HL-60 (cell line): ENCODE measurements around the gene COL5A2.

Experiments used
- GABPA ChIP-seq: IDR thresholded peaks from 2 replicates; pipeline ENCODE4 v1.6.1; 2012; ENCODE audit warnings: low read depth
- SPI1 ChIP-seq: IDR thresholded peaks from 2 replicates; pipeline ENCODE4 v1.6.1; 2012; ENCODE audit warnings: low read depth, mild to moderate bottlenecking, borderline replicate concordance
- TF ChIP-seq, protein P1 (sequence below): IDR thresholded peaks from one replicate; pipeline ENCODE4 v1.5.1; 2011; ENCODE audit warnings: low read length, control low read depth, inconsistent platforms; ENCODE audit not compliant: insufficient read depth
- TF ChIP-seq, protein P2 (sequence below): IDR thresholded peaks from 2 replicates; pipeline ENCODE4 v1.6.1; 2012; ENCODE audit warnings: low read depth; ENCODE audit not compliant: insufficient replicate concordance

DNA sequence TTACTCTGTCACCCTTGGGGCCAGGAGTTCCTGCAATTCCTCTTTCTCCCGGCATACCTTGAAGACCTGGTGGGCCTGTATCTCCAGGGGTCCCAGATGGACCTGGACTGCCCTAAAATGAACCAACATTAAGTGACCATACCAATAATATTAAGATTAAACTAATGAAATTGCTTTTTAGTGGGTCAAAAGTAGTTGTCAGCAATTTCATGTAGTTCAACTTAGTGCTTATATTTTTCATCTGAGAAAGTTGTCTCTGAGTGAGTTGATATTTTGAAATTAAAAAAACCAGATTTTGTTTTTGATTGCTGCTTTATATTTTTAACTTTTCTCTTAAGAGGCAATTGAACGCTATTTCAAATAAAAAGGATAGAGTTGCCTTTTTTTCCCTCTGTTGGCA, 122.2 kb downstream of the COL5A2 start:
- TF ChIP-seq, protein P1, sequence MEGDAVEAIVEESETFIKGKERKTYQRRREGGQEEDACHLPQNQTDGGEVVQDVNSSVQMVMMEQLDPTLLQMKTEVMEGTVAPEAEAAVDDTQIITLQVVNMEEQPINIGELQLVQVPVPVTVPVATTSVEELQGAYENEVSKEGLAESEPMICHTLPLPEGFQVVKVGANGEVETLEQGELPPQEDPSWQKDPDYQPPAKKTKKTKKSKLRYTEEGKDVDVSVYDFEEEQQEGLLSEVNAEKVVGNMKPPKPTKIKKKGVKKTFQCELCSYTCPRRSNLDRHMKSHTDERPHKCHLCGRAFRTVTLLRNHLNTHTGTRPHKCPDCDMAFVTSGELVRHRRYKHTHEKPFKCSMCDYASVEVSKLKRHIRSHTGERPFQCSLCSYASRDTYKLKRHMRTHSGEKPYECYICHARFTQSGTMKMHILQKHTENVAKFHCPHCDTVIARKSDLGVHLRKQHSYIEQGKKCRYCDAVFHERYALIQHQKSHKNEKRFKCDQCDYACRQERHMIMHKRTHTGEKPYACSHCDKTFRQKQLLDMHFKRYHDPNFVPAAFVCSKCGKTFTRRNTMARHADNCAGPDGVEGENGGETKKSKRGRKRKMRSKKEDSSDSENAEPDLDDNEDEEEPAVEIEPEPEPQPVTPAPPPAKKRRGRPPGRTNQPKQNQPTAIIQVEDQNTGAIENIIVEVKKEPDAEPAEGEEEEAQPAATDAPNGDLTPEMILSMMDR, result no peak
- TF ChIP-seq GABPA, result no peak
- TF ChIP-seq, protein P2, sequence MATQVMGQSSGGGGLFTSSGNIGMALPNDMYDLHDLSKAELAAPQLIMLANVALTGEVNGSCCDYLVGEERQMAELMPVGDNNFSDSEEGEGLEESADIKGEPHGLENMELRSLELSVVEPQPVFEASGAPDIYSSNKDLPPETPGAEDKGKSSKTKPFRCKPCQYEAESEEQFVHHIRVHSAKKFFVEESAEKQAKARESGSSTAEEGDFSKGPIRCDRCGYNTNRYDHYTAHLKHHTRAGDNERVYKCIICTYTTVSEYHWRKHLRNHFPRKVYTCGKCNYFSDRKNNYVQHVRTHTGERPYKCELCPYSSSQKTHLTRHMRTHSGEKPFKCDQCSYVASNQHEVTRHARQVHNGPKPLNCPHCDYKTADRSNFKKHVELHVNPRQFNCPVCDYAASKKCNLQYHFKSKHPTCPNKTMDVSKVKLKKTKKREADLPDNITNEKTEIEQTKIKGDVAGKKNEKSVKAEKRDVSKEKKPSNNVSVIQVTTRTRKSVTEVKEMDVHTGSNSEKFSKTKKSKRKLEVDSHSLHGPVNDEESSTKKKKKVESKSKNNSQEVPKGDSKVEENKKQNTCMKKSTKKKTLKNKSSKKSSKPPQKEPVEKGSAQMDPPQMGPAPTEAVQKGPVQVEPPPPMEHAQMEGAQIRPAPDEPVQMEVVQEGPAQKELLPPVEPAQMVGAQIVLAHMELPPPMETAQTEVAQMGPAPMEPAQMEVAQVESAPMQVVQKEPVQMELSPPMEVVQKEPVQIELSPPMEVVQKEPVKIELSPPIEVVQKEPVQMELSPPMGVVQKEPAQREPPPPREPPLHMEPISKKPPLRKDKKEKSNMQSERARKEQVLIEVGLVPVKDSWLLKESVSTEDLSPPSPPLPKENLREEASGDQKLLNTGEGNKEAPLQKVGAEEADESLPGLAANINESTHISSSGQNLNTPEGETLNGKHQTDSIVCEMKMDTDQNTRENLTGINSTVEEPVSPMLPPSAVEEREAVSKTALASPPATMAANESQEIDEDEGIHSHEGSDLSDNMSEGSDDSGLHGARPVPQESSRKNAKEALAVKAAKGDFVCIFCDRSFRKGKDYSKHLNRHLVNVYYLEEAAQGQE, result no peak
- no peak for TF ChIP-seq SPI1
